NCI-H82 treated with DMSO at 0.1 percent for 48 hours (cell line): Measurements from ENCODE around the gene LSM3.
"Not testable (repeated sequence)": the region's sequence is repeated elsewhere in the genome, so short reads cannot be mapped to it uniquely, and the experiment has no call there.

Source experiments
- DNase-seq: peaks from one replicate; lab custom pipeline; 2025; ENCODE audit not compliant: unreplicated experiment; lab: John Stamatoyannopoulos, UW

LSM3 gene

DNA sequence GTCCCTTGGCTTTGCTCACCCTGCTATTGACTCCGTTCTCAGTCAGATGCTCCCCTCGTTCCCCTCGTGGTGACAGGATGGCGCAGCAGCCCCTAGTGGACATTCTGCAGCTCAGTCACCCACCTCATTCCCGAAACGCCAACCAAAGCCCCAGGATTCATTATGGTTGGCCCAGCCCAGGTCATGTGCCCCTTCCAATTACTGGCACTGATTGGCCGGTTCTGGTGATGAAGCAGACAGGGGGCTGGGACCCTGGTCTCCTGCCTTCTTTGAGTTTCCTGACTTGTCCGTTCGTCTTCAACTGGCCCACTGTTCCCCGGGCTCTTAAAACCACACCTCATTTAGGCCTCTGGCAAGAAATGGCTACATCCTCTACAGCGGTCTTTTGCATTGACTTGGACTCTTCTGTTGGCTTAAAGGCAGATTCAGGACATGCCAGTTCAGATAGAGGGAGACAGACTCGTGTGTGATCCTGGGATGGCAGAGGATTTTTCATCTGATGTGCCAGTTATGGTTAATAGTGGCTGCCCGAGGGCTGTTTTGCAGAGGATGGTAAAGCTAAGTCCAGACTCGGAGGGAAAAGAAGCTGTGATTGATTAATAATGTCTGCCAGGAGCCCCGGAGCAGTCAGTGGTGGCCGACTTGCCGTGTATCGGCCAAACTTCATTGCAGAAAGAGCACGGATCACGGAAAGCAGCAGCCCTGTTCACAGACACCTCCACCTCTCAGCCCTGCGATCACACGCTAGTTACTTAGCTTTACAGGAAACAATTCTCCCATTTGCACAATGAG, 37.8 kb downstream of the LSM3 start:
- no peak for DNase-seq

DNA sequence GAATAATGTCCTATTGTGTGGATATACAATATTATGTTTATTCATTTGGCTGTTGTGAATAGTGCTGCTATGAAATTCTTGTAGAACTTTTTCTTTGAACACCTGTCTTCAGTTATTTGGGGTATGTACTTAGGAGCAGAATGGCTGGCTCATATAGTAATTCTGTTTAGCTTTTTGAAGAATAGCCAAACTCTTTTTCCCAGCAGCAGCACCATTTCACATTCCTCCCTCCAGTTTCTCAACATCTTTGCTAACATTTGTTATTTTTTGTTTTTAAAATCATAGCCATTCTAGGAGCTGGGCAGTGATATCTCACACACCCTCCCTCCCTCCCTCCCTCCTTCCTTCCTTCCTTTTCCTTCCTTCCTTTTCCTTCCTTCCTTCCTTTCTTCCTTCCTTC, 39.7 kb downstream of the LSM3 start:
- no peak for DNase-seq

DNA sequence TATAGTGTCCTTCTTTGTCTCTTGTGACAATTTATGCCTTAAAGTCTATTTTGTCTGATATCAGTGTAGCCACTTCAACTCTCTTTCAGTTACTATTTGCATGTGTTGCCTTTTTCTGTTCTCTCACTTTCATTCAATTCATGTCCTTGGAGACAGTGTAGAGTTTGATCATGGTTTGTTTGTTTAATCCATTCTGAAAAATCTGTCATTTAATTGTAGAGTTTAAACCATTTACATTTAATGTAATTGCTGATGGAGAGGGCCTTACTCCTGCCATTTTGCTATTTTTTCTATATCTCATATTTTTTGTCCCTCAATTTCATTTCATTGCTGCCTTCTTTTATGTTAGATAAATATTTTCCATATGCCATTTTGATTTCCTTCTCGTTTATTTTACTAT, 42.3 kb downstream of the LSM3 start:
- no peak for DNase-seq

GRCh38 chr3:14221902-14222301, 43.3 kb downstream of the LSM3 start:
- no peak for DNase-seq

GRCh38 chr3:14222457-14222856, 43.8 kb downstream of the LSM3 start:
- no peak for DNase-seq

- DNase-seq: no peak
Measured at GRCh38 chr3:14222900-14223594, 44.4 kb downstream of the LSM3 start.

- DNase-seq: no peak
Measured at GRCh38 chr3:14223595-14223994, 45.0 kb downstream of the LSM3 start.

DNA sequence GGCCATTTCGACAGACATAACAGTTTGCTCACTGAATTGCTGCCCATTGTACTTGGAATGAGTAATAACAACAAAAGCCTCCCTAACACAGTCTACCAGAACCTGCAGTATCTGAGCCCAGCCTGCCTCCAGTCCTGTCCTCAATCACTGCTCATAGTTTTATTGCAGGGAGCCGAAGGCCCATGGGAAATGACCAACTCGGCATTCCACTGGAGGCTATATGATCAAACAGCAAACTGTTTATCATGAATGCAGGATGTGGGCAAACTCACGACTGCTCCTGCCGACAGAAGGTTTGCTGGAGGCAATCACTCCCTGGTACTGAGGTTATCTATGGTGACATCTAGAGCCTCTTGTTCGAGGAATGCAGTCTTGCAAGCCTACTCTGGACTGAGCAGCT, 46.3 kb downstream of the LSM3 start:
- no peak for DNase-seq

DNA sequence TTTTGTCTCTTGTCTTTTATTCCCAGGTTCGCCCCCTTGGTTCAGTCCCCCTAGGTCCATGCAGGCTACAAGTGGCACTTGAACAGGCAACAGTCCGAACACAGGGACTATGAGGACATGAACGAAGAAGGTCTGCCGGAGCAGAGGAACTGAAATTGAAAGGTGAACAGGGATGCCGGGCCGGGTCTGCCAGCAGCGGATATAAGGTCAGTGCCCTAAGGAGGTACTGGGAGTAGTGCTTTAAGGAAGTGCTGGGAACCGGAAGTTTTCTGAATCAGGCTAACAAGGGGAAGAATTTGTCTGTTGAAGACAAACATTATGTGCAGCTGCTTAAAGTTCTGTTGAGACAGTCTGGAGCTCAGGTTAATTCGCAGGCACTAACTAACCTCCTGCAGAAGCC, 46.8 kb downstream of the LSM3 start:
- no peak for DNase-seq

GRCh38 chr3:14226351-14226750, 47.7 kb downstream of the LSM3 start:
- DNase-seq: not testable (repeated sequence)

- no peak for DNase-seq
Measured at GRCh38 chr3:14227856-14228255, 49.2 kb downstream of the LSM3 start.

DNA sequence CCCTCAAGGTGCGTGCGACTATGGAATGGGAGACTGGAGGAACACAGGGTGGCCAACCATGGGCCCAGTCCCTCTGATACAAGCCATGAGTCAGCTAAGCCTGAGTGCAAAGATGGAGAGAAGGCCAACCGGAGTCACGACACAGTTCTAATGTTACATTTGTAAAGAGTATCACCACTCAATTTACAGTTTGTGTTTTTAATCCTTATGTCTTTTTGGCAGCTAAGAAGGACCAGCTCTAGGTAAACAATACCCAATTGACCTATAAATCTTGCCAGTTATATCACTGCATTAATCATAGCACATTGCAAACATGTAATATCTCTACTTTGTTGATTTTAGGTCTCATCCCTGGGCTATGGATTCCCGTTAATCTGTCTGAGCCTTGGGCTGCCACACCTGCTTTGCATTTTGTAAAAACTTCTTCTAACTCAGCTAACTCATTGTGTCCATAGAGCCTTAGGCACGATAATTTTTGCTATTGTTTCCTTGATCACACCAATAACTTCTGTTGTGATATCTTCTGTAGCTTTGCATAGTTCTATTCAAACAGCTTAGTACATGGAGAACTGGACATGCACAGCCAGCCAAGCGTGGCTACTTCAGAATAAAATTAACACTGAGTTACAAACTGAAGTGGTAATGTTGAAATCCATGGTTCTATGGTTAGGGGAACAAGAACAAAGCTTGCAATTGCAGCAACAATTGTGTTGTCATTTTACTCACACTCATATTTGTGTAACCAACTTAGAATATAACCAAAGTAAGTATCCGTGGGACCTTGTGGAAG, 50.3 kb downstream of the LSM3 start:
- no peak for DNase-seq

GRCh38 chr3:14229695-14230094, 51.1 kb downstream of the LSM3 start:
- not testable (repeated sequence) for DNase-seq

- DNase-seq: no peak
Measured at GRCh38 chr3:14230729-14231128, 52.1 kb downstream of the LSM3 start.

DNA sequence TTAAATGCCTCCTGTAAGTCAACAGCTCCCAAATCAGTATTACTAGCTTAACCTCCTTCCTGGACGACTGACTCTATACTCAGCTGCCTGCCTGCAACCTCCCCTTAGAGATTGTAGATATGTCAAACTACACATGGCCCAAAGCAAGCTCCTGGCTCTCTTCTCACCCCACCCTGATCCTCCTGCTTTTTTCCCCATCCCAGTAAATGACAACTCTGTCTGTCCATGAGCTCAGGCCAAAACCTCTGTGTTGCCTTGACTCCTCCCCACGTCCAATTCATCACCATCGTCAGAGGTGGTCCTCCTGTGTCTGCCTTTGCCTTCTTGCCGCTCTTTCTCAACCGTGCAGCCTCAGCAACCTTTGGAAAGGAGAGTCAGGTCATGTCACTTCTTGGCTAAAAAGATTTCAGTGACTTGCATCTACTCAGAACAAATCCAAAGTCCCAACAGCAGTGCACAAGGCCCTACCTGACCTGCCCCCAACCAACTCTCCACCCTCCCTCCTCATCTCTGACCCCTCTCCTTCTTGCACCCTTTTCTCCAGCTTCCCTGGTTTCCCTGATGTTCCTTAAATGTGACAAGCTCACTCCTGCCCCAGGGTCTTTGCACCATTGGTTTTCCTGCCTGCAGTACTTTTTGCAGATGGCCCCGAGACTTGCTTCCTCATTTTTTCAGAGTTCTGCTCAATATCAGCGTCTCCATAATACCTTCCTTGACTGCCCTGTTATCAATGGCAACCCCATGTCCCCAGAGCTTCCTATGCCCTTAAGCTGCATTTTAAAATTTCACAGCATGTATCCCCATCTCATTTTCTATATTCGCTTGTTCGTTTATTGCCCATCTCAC, 52.8 kb downstream of the LSM3 start:
- DNase-seq: no peak

- no peak for DNase-seq
Measured at GRCh38 chr3:14231998-14232501, 53.4 kb downstream of the LSM3 start.

DNA sequence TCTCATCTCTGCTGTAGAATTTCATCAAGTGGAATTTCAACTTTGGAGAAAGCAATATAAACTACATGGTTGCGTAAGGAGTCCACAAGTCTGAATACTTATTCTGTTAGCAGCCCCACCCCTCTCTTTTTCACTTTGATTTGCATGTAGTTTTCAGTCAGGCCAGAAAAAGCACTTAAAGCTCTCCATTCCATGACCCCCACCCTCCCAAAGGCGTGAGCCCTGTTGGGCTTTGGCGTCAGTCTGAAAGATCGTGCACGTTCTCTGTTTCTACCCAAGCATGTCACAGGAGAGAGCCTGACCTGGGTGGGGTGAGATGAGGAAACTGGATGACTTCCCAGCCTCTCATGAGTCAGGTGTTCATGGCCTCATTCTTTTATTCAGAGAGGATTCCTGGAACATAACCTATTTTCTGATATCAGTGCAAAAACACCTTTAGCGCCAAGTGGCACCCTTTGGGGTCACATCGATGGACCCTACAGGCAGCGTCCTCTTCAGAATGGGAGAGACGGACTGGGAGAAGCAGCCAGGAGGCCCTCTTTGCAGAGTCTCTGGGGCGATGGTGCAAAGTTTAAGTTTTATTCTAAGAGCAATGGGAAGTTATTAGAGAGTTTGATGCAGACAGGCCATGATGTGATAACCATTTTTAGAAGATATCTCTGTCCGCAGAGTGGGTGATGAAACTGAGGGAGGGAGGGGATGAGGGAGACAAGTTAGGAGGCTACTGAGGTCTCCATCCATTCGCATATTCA, 55.8 kb downstream of the LSM3 start:
- no peak for DNase-seq

DNA sequence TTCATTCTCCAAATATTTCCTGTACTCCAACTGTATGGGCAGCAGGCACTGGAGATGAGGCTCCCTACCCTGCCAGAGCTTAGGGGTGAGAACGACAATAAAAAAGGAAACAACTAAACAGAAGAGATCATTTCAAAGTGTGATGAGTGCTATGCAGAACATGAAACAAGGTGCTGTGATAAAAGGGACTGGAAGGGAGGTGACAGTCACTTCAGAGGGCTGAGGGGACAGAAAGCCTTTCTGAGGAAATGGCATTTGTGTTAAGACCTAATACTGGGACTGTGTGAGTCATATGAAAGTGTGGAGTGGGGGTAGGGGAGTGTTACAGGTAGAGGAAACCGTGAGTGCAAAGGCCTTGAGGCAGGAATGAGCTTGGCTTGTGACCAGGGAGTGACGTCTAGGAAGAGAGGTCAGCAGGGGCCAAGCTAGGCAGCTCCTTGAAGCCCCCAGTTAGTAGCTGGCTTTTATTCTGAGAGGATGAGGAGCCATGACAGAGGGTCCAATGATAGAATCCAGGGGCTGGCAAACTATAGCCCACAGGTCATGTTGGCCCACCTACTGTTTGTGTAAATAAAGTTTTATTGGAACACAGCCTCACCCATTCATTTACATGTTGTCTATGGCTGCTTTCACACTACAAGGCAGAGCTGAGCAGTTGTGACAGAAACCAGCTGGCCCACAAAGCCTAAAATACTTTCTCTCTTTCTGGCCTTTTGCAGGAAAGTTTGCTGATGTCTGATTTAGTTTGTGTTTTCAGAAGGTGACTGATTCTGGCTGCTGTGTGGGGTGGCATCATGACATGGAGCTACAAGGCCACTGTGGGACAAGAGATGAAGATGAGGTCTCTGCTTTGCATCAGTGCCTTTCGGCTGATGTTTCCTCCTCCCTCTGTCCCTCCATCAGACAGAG, 56.6 kb downstream of the LSM3 start:
- no peak for DNase-seq

GRCh38 chr3:14235912-14236295, 57.3 kb downstream of the LSM3 start:
- no peak for DNase-seq
